AG08396 (cell line): Measurements from ENCODE around the gene TRIM72.
A peak's percentile ranks its signal among the peaks of the same experiment; 100 is the strongest.
"Not testable (repeated sequence)": the region's sequence is repeated elsewhere in the genome, so short reads cannot be mapped to it uniquely, and the experiment has no call there.

Experiments
- DNase-seq: peaks from one replicate; pipeline ENCODE4 v3.0.0; 2012; ENCODE audit warnings: low spot score, mixed read lengths

Gene TRIM72

GRCh38 chr16:31190818-31191444 lies 23.0 kb upstream of the TRIM72 start:
- no peak for DNase-seq

- DNase-seq: no peak
These were observed 22.1 kb upstream of the TRIM72 start for GRCh38 chr16:31191697-31192428.

- DNase-seq: no peak
These were observed 20.9 kb upstream of the TRIM72 start for GRCh38 chr16:31192856-31193642.

- no peak for DNase-seq
These were observed 20.0 kb upstream of the TRIM72 start for GRCh38 chr16:31193874-31194273.

- DNase-seq: no peak
These were observed 19.0 kb upstream of the TRIM72 start for GRCh38 chr16:31194898-31195297.

GRCh38 chr16:31195861-31196260 lies 18.1 kb upstream of the TRIM72 start:
- not testable (repeated sequence) for DNase-seq

GRCh38 chr16:31196324-31197088 lies 17.4 kb upstream of the TRIM72 start:
- DNase-seq: no peak

GRCh38 chr16:31198207-31198882 lies 15.6 kb upstream of the TRIM72 start:
- DNase-seq: no peak

GRCh38 chr16:31199430-31200041 lies 14.4 kb upstream of the TRIM72 start:
- DNase-seq: no peak

GRCh38 chr16:31200111-31200510 lies 13.8 kb upstream of the TRIM72 start:
- not testable (repeated sequence) for DNase-seq

- DNase-seq: peak; percentile 45
These were observed 12.9 kb upstream of the TRIM72 start for GRCh38 chr16:31200821-31201568.

GRCh38 chr16:31201582-31202413 lies 12.1 kb upstream of the TRIM72 start:
- peak; percentile 50 for DNase-seq

- DNase-seq: peak; percentile 79
These were observed 11.2 kb upstream of the TRIM72 start, which contains the start of gene PYCARD for GRCh38 chr16:31202414-31203375. Gene PYCARD, minus strand, starts transcription at chr16:31202760. Its CDS starts 70 bp downstream, at chr16:31202690.

GRCh38 chr16:31204871-31205666 lies 8.8 kb upstream of the TRIM72 start:
- DNase-seq: no peak

GRCh38 chr16:31206776-31207175 lies 7.1 kb upstream of the TRIM72 start:
- DNase-seq: no peak

- no peak for DNase-seq
These were observed 577 bp upstream of the TRIM72 start for GRCh38 chr16:31213342-31213741.

GRCh38 chr16:31214708-31215286 lies 878 bp downstream of the TRIM72 start:
- DNase-seq: no peak
